ENCODE results near the gene ATRNL1. TPM values are rescaled to one million over a fixed set of nuclear protein-coding genes. Genes with fewer than 3 reads are reported as not detected.
"Not testable (repeated sequence)": the region's sequence is repeated elsewhere in the genome, so short reads cannot be mapped to it uniquely, and the experiment has no call there.

Gene ATRNL1
- total and polyA plus RNA-seq, 7 experiments from 2014 or later, result 0.46 to 1.0 TPM; not detected in 5

GRCh38 chr10:115384665-115385064 lies 291.5 kb downstream of the ATRNL1 start:
- H3K27ac ChIP-seq (ENCODE audit: low read depth, low read length), result no peak overlapping the region
- H3K4me3 ChIP-seq (ENCODE audit: low read length), result no peak overlapping the region
- no peaks in the 10 kb centered on the region for H3K9me3 ChIP-seq (ENCODE audit: control insufficient read depth in 2 of 3, low read length in 3 of 3)
- no peak overlapping the region for H3K4me3 Mint-ChIP-seq
- ATAC-seq (no peak), DNase-seq (no peak)
- CTCF ChIA-PET, result no interaction called here
- intact Hi-C loops (cut with micrococcal nuclease), result no loop called here
- POLR2A ChIA-PET, result no interaction called here
- H3K27ac Mint-ChIP-seq, result no peak overlapping the region
- H3K36me3 Mint-ChIP-seq, result no peaks in the 10 kb centered on the region
- H3K36me3 ChIP-seq (ENCODE audit: control insufficient read depth in 2 of 3, insufficient read depth in 3 of 3, low read length in 3 of 3), result no peaks in the 10 kb centered on the region
- no peaks in the 10 kb centered on the region for H3K4me1 ChIP-seq (ENCODE audit: control insufficient read depth in 2 of 2, insufficient read depth in 2 of 2, low read length in 2 of 2)
- H3K9me3 Mint-ChIP-seq, result peaks cover 0 to 4% (median 0%) of the 10 kb centered on the region in 11 donors
- H3K27me3 ChIP-seq (ENCODE audit: control insufficient read depth in 2 of 2, insufficient read depth in 2 of 2, low read length in 2 of 2), result no peaks in the 10 kb centered on the region
- H3K27me3 Mint-ChIP-seq, result no peaks in the 10 kb centered on the region
- H3K4me1 Mint-ChIP-seq, result no peaks in the 10 kb centered on the region

DNA sequence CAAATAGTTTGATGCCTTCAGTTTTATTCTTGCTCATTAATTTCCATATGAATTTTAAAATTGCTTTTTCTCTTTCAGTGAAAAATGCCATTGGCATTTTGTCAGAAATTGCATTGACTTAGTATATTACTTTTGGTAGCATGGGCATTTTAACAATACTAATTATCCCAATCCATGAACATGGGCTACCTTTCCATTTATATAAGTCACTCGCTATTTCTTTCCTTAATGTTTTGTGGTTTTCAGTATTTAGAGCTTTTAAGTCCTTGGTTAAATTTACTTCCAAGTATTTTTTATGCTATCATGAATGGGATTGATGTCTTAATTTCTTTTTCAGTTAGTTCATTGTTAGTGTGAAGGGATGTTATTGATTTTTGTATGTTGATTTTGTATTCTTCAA lies 297.4 kb downstream of the ATRNL1 start:
- Histone ChIP-seq H3K4me3 (ENCODE audit: low read length) (no peak overlapping the region), H3K27ac (ENCODE audit: low read depth, low read length) (no peak overlapping the region), H3K36me3 (ENCODE audit: control insufficient read depth in 2 of 3, insufficient read depth in 3 of 3, low read length in 3 of 3) (no peaks in the 10 kb centered on the region), H3K9me3 (ENCODE audit: control insufficient read depth in 2 of 3, low read length in 3 of 3) (no peaks in the 10 kb centered on the region), H3K4me1 (ENCODE audit: control insufficient read depth in 2 of 2, insufficient read depth in 2 of 2, low read length in 2 of 2) (no peaks in the 10 kb centered on the region), H3K27me3 (ENCODE audit: control insufficient read depth in 2 of 2, insufficient read depth in 2 of 2, low read length in 2 of 2) (no peaks in the 10 kb centered on the region)
- intact Hi-C loops (cut with micrococcal nuclease), result no loop called here
- DNase-seq, result no peak
- ATAC-seq, result no peak
- no peaks in the 10 kb centered on the region for H3K27me3 Mint-ChIP-seq
- H3K4me3 Mint-ChIP-seq, result no peak overlapping the region
- H3K36me3 Mint-ChIP-seq, result no peaks in the 10 kb centered on the region
- H3K9me3 Mint-ChIP-seq, result peaks cover 0 to 4% (median 0%) of the 10 kb centered on the region in 11 donors
- no peak overlapping the region for H3K27ac Mint-ChIP-seq
- POLR2A ChIA-PET, result no interaction called here
- H3K4me1 Mint-ChIP-seq, result no peaks in the 10 kb centered on the region
- CTCF ChIA-PET, result no interaction called here

- Mint-ChIP-seq H3K4me3 (no peak overlapping the region), H3K27ac (no peak overlapping the region), H3K36me3 (no peaks in the 10 kb centered on the region), H3K9me3 (peaks cover 0 to 10% (median 0%) of the 10 kb centered on the region in 11 donors), H3K27me3 (no peaks in the 10 kb centered on the region), H3K4me1 (no peaks in the 10 kb centered on the region)
- H3K27ac ChIP-seq (ENCODE audit: low read depth, low read length), result no peak overlapping the region
- no peaks in the 10 kb centered on the region for H3K27me3 ChIP-seq (ENCODE audit: control insufficient read depth in 2 of 2, insufficient read depth in 2 of 2, low read length in 2 of 2)
- no peak for ATAC-seq
- H3K4me1 ChIP-seq (ENCODE audit: control insufficient read depth in 2 of 2, insufficient read depth in 2 of 2, low read length in 2 of 2), result no peaks in the 10 kb centered on the region
- ChIA-PET POLR2A (no interaction called here), CTCF (no interaction called here)
- H3K36me3 ChIP-seq (ENCODE audit: control insufficient read depth in 2 of 3, insufficient read depth in 3 of 3, low read length in 3 of 3), result no peaks in the 10 kb centered on the region
- intact Hi-C loops (cut with micrococcal nuclease), result no loop called here
- no peak overlapping the region for H3K4me3 ChIP-seq (ENCODE audit: low read length)
- no peak for DNase-seq
- no peaks in the 10 kb centered on the region for H3K9me3 ChIP-seq (ENCODE audit: control insufficient read depth in 2 of 3, low read length in 3 of 3)
These were observed 304.9 kb downstream of the ATRNL1 start for GRCh38 chr10:115398026-115398425.

DNA sequence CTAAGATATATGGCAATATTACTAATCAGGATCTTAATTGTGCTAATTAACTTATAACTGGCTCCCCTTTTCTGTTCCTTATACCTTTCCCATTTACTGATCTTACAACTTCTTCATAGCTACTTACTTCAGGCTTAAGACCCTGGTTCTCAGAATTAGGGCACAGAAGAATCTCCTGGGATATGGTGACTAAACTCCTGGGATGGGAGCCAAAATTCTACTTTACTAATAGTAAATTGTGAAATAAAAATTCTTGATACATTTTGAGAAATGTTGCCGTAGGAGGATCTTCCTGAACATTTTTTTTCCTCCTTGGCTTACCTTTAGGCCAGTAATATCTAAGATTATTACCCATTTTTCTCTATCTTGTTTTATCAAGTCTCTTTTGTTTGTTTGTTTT lies 309.5 kb downstream of the ATRNL1 start:
- H3K4me3 ChIP-seq (ENCODE audit: low read length), result no peak overlapping the region
- no peaks in the 10 kb centered on the region for H3K27me3 ChIP-seq (ENCODE audit: control insufficient read depth in 2 of 2, insufficient read depth in 2 of 2, low read length in 2 of 2)
- no peaks in the 10 kb centered on the region for H3K36me3 Mint-ChIP-seq
- H3K4me1 Mint-ChIP-seq, result no peaks in the 10 kb centered on the region
- H3K4me1 ChIP-seq (ENCODE audit: control insufficient read depth in 2 of 2, insufficient read depth in 2 of 2, low read length in 2 of 2), result no peaks in the 10 kb centered on the region
- DNase-seq (no peak), ATAC-seq (no peak)
- CTCF ChIA-PET, result no interaction called here
- no peaks in the 10 kb centered on the region for H3K27me3 Mint-ChIP-seq
- intact Hi-C loops (cut with micrococcal nuclease), result no loop called here
- POLR2A ChIA-PET, result no interaction called here
- no peaks in the 10 kb centered on the region for H3K9me3 ChIP-seq (ENCODE audit: control insufficient read depth in 2 of 3, low read length in 3 of 3)
- H3K9me3 Mint-ChIP-seq, result peaks cover 0 to 11% (median 5%) of the 10 kb centered on the region in 11 donors
- H3K27ac ChIP-seq (ENCODE audit: low read depth, low read length), result no peak overlapping the region
- H3K4me3 Mint-ChIP-seq, result no peak overlapping the region
- no peak overlapping the region for H3K27ac Mint-ChIP-seq
- H3K36me3 ChIP-seq (ENCODE audit: control insufficient read depth in 2 of 3, insufficient read depth in 3 of 3, low read length in 3 of 3), result no peaks in the 10 kb centered on the region

DNA sequence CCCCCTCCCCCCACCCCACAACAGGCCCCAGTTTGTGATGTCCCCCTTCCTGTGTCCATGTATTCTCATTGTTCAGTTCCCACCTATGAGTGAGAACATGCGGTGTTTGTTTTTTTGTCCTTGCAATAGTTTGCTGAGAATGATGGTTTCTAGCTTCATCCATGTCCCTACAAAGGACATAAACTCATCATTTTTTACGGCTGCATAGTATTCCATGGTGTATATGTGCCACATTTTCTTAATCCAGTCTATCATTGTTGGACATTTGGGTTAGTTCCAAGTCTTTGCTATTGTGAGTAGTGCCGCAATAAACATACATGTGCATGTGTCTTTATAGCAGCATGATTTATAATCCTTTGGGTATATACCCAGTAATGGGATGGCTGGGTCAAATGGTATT lies 312.7 kb downstream of the ATRNL1 start:
- H3K4me1 Mint-ChIP-seq; ATAC-seq; H3K36me3 ChIP-seq (ENCODE audit: control insufficient read depth in 2 of 3, insufficient read depth in 3 of 3, low read length in 3 of 3); H3K4me3 Mint-ChIP-seq; H3K27me3 ChIP-seq (ENCODE audit: control insufficient read depth in 2 of 2, insufficient read depth in 2 of 2, low read length in 2 of 2); H3K4me3 ChIP-seq (ENCODE audit: low read length); DNase-seq; intact Hi-C loops (cut with micrococcal nuclease); CTCF ChIA-PET; H3K4me1 ChIP-seq (ENCODE audit: control insufficient read depth in 2 of 2, insufficient read depth in 2 of 2, low read length in 2 of 2); H3K27ac ChIP-seq (ENCODE audit: low read depth, low read length); H3K27me3 Mint-ChIP-seq; H3K36me3 Mint-ChIP-seq; H3K27ac Mint-ChIP-seq; POLR2A ChIA-PET; H3K9me3 ChIP-seq (ENCODE audit: control insufficient read depth in 2 of 3, low read length in 3 of 3): not testable (repeated sequence)
- H3K9me3 Mint-ChIP-seq, result peaks cover 0 to 31% (median 12%) of the 10 kb centered on the region in 11 donors

- Histone ChIP-seq H3K4me1 (ENCODE audit: control insufficient read depth in 2 of 2, insufficient read depth in 2 of 2, low read length in 2 of 2) (no peaks in the 10 kb centered on the region), H3K4me3 (ENCODE audit: low read length) (no peak overlapping the region), H3K9me3 (ENCODE audit: control insufficient read depth in 2 of 3, low read length in 3 of 3) (no peaks in the 10 kb centered on the region), H3K27me3 (ENCODE audit: control insufficient read depth in 2 of 2, insufficient read depth in 2 of 2, low read length in 2 of 2) (no peaks in the 10 kb centered on the region), H3K27ac (ENCODE audit: low read depth, low read length) (no peak overlapping the region), H3K36me3 (ENCODE audit: control insufficient read depth in 2 of 3, insufficient read depth in 3 of 3, low read length in 3 of 3) (no peaks in the 10 kb centered on the region)
- Mint-ChIP-seq H3K27ac (no peak overlapping the region), H3K4me1 (no peaks in the 10 kb centered on the region), H3K36me3 (no peaks in the 10 kb centered on the region), H3K9me3 (peaks cover 0 to 30% (median 11%) of the 10 kb centered on the region in 11 donors), H3K27me3 (no peaks in the 10 kb centered on the region), H3K4me3 (no peak overlapping the region)
- CTCF ChIA-PET, result no interaction called here
- intact Hi-C loops (cut with micrococcal nuclease), result no loop called here
- POLR2A ChIA-PET, result no interaction called here
- DNase-seq (no peak), ATAC-seq (no peak)
These were observed 316.2 kb downstream of the ATRNL1 start for GRCh38 chr10:115409347-115409746.

- intact Hi-C loops (cut with micrococcal nuclease), result loop anchor here in 1 of 2 donors (2.0 kb wide), 1 partner anchor 247 kb away; no protein-coding TSS in a partner anchor
- no peaks in the 10 kb centered on the region for H3K27me3 Mint-ChIP-seq
- Histone ChIP-seq H3K36me3 (ENCODE audit: control insufficient read depth in 2 of 3, insufficient read depth in 3 of 3, low read length in 3 of 3) (no peaks in the 10 kb centered on the region), H3K4me3 (ENCODE audit: low read length) (no peak overlapping the region), H3K27ac (ENCODE audit: low read depth, low read length) (no peak overlapping the region), H3K9me3 (ENCODE audit: control insufficient read depth in 2 of 3, low read length in 3 of 3) (no peaks in the 10 kb centered on the region), H3K27me3 (ENCODE audit: control insufficient read depth in 2 of 2, insufficient read depth in 2 of 2, low read length in 2 of 2) (no peaks in the 10 kb centered on the region), H3K4me1 (ENCODE audit: control insufficient read depth in 2 of 2, insufficient read depth in 2 of 2, low read length in 2 of 2) (no peaks in the 10 kb centered on the region)
- DNase-seq (no peak), ATAC-seq (no peak)
- no peak overlapping the region for H3K4me3 Mint-ChIP-seq
- no peak overlapping the region for H3K27ac Mint-ChIP-seq
- H3K4me1 Mint-ChIP-seq, result peaks cover 0 to 1% (median 0%) of the 10 kb centered on the region in 7 donors
- H3K36me3 Mint-ChIP-seq, result peaks cover 0 to 9% (median 0%) of the 10 kb centered on the region in 5 donors
- peaks cover 0 to 31% (median 9%) of the 10 kb centered on the region in 11 donors for H3K9me3 Mint-ChIP-seq
- ChIA-PET CTCF (no interaction called here), POLR2A (no interaction called here)
These were observed 324.6 kb downstream of the ATRNL1 start for GRCh38 chr10:115417585-115418265.
